SU-DHL-6 (cell line): ENCODE results near the gene LPCAT3.

Experiments used
- CTCF ChIP-seq: fragments of 200-600 bp; sonication (generic); IDR thresholded peaks from one replicate; pipeline ENCODE4 v1.5.1; 2017; ENCODE audit warnings: antibody characterized with exemption, mild to moderate bottlenecking, low read length, moderate library complexity; ENCODE audit not compliant: insufficient read depth, poor library complexity, severe bottlenecking
- EZH2phosphoT487 ChIP-seq: fragments of 200-600 bp; sonication (generic), shearing (Covaris generic); conservative IDR thresholded peaks from 2 replicates; pipeline ENCODE4 v1.6.1; 2018; ENCODE audit warnings: mild to moderate bottlenecking, antibody characterized with exemption, low read length, moderate library complexity, mixed read lengths

DNA sequence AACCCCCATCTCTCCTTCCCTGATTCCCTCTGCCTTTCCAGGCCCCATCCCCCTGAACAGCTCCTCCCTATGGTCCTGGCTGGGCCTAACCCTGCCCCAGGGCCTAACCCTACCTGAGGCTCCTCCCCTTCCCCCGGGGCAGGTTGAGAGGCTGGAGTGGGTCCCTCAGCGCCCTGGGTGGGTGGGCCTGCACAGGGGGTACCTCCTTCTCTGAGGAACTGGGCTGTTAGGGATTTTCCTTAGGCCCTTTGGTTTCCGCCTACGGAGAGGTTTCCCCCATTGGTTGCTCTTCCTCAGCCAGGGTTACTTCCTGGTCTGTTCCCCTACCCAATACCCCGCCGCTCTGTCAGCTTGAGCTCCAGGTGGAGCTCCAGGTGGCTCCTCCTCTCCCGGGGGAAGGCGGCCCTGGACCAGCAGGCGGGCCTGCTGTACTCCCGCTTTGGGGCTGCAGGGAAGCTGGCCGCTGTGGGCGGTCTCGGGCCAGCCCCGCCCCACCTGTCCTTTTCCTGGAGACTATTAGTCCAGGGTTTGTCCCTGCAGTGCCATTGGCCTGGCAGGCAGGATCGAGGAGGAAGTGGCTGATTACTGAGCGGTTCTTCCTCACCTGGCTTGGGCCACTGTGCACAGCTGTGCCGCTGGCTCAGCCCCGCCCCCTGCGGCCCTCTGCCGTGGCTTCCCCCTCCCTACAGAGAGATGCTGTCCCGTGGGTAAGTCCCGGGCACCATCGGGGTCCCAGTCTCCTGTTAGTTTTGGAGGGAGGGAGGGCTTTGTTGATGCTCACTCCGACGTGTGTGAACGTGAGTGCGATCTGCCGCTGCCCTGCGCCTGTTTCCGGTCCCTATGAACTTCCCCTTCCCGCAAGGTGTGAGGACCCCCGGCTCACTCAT, 72.0 kb downstream of the LPCAT3 start:
- TF ChIP-seq CTCF (no peak), EZH2phosphoT487 (no peak)
